WERI-Rb-1 (cell line): ENCODE results near the gene COL19A1.

Source experiments
- DNase-seq: peaks from one replicate; pipeline ENCODE4 v3.0.0-alpha.2; 2020
- H3K27ac ChIP-seq: fragments of 250-450 bp; sonication (Bioruptor Pico); 2 replicates; pipeline ENCODE4 v1.5.1; 2020; ENCODE audit warnings: mild to moderate bottlenecking, moderate library complexity
- H3K27me3 ChIP-seq: fragments of 250-450 bp; sonication (Bioruptor Pico); 2 replicates; pipeline ENCODE4 v1.5.1; 2021; ENCODE audit warnings: mild to moderate bottlenecking, low read depth, moderate library complexity; ENCODE audit not compliant: insufficient read depth, severe bottlenecking
- H3K36me3 ChIP-seq: fragments of 250-450 bp; sonication (Bioruptor Pico); 2 replicates; pipeline ENCODE4 v1.5.1; 2020; ENCODE audit warnings: mild to moderate bottlenecking, moderate library complexity
- H3K4me3 ChIP-seq: 2 replicates; pipeline ENCODE4 v1.5.1; 2011; ENCODE audit warnings: low read depth, mild to moderate bottlenecking, control low read depth, low read length
- H3K9me3 ChIP-seq: fragments of 250-450 bp; sonication (Bioruptor Pico); 2 replicates; pipeline ENCODE4 v1.5.1; 2021; ENCODE audit warnings: mild to moderate bottlenecking, moderate library complexity; ENCODE audit not compliant: severe bottlenecking
- TF ChIP-seq, protein P1 (sequence below): IDR thresholded peaks from 2 replicates; pipeline ENCODE4 v1.5.1; 2011; ENCODE audit warnings: low read depth, mild to moderate bottlenecking, control low read depth, inconsistent platforms, low read length

The COL19A1 gene

DNA sequence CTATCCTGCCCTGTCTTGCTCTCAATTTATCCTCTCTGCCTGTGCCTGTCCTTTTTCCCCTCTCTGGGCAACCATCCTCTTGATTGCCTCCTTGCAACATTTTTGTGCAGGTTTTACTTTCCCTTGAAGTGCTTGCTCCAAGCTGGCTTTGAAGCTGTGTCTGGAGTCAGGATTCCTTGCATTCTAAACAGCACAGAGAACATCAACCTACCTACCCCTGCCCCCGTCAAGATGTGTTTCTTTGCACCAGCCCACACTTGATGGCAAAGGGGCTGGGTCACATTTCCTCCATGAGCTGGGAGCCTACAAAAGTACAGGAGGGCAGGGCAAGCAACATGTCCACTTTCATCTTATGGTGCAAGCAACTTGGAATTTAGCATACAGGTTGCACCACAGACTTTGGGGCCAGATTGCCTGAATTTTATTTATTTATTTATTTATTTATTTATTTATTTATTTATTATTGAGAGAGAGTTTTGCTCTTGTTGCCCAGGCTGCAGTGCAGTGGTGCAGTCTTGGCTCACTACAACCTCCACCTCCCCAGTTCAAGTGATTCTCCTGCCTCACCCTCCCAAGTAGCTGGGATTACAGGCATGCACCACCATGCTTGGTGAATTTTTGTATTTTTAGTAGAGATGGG, 206.3 kb downstream of the COL19A1 start:
- no peak overlapping the region for H3K27ac ChIP-seq
- H3K36me3 ChIP-seq: no peaks in the 10 kb centered on the region
- DNase-seq: no peak
- no peaks in the 10 kb centered on the region for H3K27me3 ChIP-seq
- H3K9me3 ChIP-seq: no peaks in the 10 kb centered on the region
- no peak overlapping the region for H3K4me3 ChIP-seq
- TF ChIP-seq, protein P1, sequence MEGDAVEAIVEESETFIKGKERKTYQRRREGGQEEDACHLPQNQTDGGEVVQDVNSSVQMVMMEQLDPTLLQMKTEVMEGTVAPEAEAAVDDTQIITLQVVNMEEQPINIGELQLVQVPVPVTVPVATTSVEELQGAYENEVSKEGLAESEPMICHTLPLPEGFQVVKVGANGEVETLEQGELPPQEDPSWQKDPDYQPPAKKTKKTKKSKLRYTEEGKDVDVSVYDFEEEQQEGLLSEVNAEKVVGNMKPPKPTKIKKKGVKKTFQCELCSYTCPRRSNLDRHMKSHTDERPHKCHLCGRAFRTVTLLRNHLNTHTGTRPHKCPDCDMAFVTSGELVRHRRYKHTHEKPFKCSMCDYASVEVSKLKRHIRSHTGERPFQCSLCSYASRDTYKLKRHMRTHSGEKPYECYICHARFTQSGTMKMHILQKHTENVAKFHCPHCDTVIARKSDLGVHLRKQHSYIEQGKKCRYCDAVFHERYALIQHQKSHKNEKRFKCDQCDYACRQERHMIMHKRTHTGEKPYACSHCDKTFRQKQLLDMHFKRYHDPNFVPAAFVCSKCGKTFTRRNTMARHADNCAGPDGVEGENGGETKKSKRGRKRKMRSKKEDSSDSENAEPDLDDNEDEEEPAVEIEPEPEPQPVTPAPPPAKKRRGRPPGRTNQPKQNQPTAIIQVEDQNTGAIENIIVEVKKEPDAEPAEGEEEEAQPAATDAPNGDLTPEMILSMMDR: no peak

DNA sequence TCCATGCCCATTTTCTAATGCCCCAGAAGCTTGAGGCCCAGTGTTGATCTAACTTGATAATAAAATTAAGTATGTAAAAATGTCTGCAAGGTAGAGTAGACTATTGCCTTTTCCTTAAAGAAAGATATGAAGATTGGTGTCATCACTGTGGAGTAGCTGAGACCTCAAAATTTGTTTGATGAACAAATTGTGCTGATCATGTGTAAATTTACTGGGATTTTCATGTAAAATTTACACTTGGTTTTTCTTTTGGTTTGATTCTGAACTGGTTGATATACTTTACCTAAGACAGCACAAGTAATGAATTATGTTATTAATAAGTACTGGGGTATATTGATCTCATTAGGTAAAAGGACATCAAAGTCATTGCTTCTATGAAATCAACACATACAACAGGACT, 207.3 kb downstream of the COL19A1 start:
- DNase-seq: no peak
- Histone ChIP-seq H3K36me3 (no peaks in the 10 kb centered on the region), H3K27me3 (no peaks in the 10 kb centered on the region), H3K4me3 (no peak overlapping the region), H3K9me3 (no peaks in the 10 kb centered on the region), H3K27ac (no peak overlapping the region)
- TF ChIP-seq, protein P1: no peak

DNA sequence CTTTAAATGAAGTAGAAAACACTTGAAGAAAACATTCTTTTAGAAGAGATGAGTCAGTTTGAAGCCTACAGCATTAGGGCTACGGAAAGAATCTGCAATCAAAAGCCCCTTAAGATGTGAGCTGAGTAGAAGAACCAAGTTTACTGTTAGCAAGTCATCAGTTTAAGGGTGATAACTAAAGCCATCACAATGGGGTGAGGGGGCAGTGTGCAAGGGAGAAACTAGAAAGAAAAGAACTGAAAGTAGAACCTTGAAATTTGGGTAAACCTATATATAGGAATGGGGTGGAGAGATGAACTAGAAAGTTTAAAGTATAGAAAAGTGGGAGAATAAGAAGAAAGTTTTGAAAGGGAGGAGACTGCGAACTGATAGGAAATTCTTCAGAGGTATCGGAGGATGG, 212.9 kb downstream of the COL19A1 start:
- H3K27me3 ChIP-seq: no peaks in the 10 kb centered on the region
- TF ChIP-seq, protein P1: no peak
- no peak for DNase-seq
- no peak overlapping the region for H3K4me3 ChIP-seq
- H3K9me3 ChIP-seq: no peaks in the 10 kb centered on the region
- H3K27ac ChIP-seq: no peak overlapping the region
- no peaks in the 10 kb centered on the region for H3K36me3 ChIP-seq

DNA sequence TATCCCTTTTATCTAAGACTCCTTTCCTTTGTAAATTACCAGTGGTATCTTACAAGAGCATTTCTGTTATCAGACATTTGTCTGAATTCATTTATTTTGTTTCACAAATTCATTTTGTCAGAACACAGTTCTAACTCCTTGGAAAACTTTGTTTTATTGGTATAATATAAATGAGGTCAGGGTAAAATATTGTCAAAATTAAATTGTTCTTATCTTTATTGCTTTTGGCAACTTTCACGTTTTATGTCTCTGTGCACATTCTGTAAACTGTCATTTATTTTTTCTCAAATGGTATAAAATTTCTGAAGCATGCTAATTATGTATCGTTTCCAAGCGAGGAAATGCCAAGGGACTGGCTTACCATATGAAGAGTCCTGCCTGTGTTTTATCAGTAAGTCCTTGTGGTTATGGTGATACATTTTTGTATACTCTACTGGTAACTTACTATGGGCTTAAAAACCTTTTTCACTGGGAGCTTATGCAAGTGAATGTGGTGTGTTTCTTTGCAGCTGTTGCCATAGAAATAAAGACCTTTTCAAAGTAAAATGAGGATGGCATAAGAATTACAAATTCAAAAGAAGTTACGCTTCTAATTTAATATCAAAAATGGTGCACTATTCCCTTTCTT, 214.2 kb downstream of the COL19A1 start:
- H3K27ac ChIP-seq: no peak overlapping the region
- H3K36me3 ChIP-seq: no peaks in the 10 kb centered on the region
- no peak overlapping the region for H3K4me3 ChIP-seq
- TF ChIP-seq, protein P1: no peak
- no peak for DNase-seq
- no peaks in the 10 kb centered on the region for H3K27me3 ChIP-seq
- H3K9me3 ChIP-seq: no peaks in the 10 kb centered on the region

DNA sequence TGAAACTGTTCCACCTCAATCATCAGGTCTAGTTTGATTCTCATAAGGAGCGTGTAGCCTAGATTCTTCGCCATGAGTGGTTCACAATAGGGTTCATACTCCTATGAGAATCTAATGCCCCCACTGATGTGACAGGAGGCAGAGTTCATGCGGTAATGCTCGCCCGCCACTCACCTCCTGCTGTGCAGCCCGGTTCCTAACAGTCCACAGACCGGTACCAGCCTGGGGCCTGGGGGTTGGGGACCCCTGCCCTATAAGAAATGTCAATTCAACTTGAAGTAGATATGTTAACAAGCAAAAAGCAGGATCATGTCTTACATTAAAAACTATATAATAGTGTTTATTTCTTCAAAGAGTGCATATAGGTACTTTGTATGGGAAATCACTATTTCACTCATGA, 216.5 kb downstream of the COL19A1 start:
- no peaks in the 10 kb centered on the region for H3K9me3 ChIP-seq
- DNase-seq: no peak
- no peaks in the 10 kb centered on the region for H3K27me3 ChIP-seq
- no peaks in the 10 kb centered on the region for H3K36me3 ChIP-seq
- TF ChIP-seq, protein P1: no peak
- H3K4me3 ChIP-seq: no peak overlapping the region
- H3K27ac ChIP-seq: no peak overlapping the region

DNA sequence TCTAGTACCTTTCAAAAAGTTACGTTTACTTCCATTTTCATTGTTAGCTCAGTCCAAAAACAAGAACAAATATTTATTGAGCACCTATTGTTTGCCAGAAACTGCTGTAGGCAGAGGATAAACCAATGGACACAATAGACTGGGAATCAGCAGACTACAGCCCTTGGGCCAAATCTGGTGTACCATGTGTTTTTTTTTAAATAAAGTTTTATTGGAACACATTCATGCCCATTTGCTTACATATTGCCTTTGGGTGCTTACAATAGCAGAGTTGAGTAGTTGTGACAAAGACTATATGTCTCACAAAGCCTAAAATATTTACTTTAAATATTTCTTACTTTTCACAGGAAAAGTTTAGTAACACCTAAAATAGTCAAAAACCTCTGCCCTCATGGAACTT, 220.4 kb downstream of the COL19A1 start:
- H3K27ac ChIP-seq: no peak overlapping the region
- no peaks in the 10 kb centered on the region for H3K27me3 ChIP-seq
- H3K4me3 ChIP-seq: no peak overlapping the region
- H3K9me3 ChIP-seq: no peaks in the 10 kb centered on the region
- DNase-seq: no peak
- no peaks in the 10 kb centered on the region for H3K36me3 ChIP-seq
- TF ChIP-seq, protein P1: no peak
